Measurements from ENCODE around the gene MYBPHL. TPM values are rescaled to one million over a fixed set of nuclear protein-coding genes. Genes with fewer than 3 reads are reported as not detected.

MYBPHL gene
- total and polyA plus RNA-seq, 2 experiments from 2014 or later, result not detected

DNA sequence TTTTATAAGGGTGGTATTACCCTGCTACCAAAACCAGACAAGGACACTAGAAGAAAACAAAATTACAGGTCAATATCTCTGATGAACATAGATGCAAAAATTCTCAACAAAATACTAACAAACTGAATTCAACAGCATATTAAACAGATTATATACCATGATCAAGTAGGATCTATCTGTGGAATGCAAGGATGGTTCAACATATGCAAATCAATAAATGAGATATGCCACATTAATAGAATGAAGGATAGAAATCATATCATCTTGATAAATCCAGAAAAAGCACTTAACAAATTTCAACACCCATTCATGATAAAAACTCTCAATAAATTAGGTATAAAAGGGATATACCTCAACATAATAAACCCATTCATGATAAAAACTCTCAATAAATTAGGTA lies 24.3 kb upstream of the MYBPHL start:
- peaks cover 28% of the 10 kb centered on the region for H3K36me3 ChIP-seq (ENCODE audit: insufficient read depth)
- no peaks in the 10 kb centered on the region for H3K9me2 ChIP-seq (ENCODE audit: insufficient read depth)
- no peaks in the 10 kb centered on the region for H4K20me1 ChIP-seq (replicated peaks; ENCODE audit: insufficient read depth)
- TF ChIP-seq, protein P1, sequence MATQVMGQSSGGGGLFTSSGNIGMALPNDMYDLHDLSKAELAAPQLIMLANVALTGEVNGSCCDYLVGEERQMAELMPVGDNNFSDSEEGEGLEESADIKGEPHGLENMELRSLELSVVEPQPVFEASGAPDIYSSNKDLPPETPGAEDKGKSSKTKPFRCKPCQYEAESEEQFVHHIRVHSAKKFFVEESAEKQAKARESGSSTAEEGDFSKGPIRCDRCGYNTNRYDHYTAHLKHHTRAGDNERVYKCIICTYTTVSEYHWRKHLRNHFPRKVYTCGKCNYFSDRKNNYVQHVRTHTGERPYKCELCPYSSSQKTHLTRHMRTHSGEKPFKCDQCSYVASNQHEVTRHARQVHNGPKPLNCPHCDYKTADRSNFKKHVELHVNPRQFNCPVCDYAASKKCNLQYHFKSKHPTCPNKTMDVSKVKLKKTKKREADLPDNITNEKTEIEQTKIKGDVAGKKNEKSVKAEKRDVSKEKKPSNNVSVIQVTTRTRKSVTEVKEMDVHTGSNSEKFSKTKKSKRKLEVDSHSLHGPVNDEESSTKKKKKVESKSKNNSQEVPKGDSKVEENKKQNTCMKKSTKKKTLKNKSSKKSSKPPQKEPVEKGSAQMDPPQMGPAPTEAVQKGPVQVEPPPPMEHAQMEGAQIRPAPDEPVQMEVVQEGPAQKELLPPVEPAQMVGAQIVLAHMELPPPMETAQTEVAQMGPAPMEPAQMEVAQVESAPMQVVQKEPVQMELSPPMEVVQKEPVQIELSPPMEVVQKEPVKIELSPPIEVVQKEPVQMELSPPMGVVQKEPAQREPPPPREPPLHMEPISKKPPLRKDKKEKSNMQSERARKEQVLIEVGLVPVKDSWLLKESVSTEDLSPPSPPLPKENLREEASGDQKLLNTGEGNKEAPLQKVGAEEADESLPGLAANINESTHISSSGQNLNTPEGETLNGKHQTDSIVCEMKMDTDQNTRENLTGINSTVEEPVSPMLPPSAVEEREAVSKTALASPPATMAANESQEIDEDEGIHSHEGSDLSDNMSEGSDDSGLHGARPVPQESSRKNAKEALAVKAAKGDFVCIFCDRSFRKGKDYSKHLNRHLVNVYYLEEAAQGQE (IDR thresholded peaks at IDR 0.05; ENCODE audit: unreplicated experiment), result no peak
- TF ChIP-seq EZH2 (IDR thresholded peaks at IDR 0.05; ENCODE audit: low read depth, unreplicated experiment), result no peak
- no peak for TF ChIP-seq NANOG (IDR thresholded peaks at IDR 0.05; ENCODE audit: borderline replicate concordance)
- TF ChIP-seq JUNB (IDR thresholded peaks at IDR 0.05; ENCODE audit: unreplicated experiment), result no peak
- TF ChIP-seq, protein P2, sequence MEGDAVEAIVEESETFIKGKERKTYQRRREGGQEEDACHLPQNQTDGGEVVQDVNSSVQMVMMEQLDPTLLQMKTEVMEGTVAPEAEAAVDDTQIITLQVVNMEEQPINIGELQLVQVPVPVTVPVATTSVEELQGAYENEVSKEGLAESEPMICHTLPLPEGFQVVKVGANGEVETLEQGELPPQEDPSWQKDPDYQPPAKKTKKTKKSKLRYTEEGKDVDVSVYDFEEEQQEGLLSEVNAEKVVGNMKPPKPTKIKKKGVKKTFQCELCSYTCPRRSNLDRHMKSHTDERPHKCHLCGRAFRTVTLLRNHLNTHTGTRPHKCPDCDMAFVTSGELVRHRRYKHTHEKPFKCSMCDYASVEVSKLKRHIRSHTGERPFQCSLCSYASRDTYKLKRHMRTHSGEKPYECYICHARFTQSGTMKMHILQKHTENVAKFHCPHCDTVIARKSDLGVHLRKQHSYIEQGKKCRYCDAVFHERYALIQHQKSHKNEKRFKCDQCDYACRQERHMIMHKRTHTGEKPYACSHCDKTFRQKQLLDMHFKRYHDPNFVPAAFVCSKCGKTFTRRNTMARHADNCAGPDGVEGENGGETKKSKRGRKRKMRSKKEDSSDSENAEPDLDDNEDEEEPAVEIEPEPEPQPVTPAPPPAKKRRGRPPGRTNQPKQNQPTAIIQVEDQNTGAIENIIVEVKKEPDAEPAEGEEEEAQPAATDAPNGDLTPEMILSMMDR (conservative IDR thresholded peaks at IDR 0.05; ENCODE audit: low read depth in 2 of 2), result no peak
- no peaks in the 10 kb centered on the region for H3K79me2 ChIP-seq (replicated peaks; ENCODE audit: insufficient read depth)
- ATAC-seq, result no peak
- H3K27ac ChIP-seq (ENCODE audit: low read depth), result no peak overlapping the region
- no peak overlapping the region for H2AFZ ChIP-seq
- H3K27me3 ChIP-seq (ENCODE audit: insufficient read depth), result no peaks in the 10 kb centered on the region
- H3K36me3 Mint-ChIP-seq (ENCODE audit: low read depth), result peaks cover 67% of the 10 kb centered on the region
- no peaks in the 10 kb centered on the region for H3K4me1 Mint-ChIP-seq
- H3F3A ChIP-seq (replicated peaks; ENCODE audit: low read depth), result no peaks in the 10 kb centered on the region
- DNase-seq (ENCODE audit: low spot score), result no peak
- peaks cover 11% of the 10 kb centered on the region; the same call in 1 of the 3 replicates for H3K9me3 Mint-ChIP-seq
- no peak overlapping the region for H3K4me2 ChIP-seq
- no peaks in the 10 kb centered on the region for H3K4me1 ChIP-seq (ENCODE audit: insufficient read depth)
- H3K4me3 ChIP-seq, result no peak overlapping the region
- H3K27ac Mint-ChIP-seq, result no peak overlapping the region
- H3K27me3 Mint-ChIP-seq (ENCODE audit: insufficient read depth, low read depth, poor library complexity), result no peaks in the 10 kb centered on the region
- H3K4me3 Mint-ChIP-seq, result no peak overlapping the region

DNA sequence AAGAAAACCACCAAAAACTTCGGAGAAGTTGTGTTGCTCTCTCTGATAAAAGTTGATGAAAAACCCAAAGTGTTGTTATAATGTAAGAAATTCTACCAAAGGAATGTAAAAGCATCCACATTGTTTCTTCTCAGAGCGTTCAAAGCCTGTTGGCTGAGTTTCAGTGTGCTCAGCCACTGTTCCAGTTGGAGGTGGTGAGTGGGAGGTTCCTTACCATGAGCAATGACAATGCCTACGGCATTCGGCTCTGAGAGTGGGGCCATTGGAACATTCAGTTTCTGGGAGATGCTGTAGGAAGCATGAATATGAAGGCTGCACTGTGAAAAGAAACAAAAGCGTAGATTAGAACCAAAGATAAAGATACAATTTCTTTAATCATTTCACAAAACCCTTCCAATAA lies 20.5 kb upstream of the MYBPHL start:
- no peak overlapping the region for H3K27ac ChIP-seq (ENCODE audit: low read depth)
- H3K4me3 Mint-ChIP-seq, result no peak overlapping the region
- peaks cover 39% of the 10 kb centered on the region for H3K36me3 Mint-ChIP-seq (ENCODE audit: low read depth)
- H3K4me1 ChIP-seq (ENCODE audit: insufficient read depth), result no peaks in the 10 kb centered on the region
- H4K20me1 ChIP-seq (replicated peaks; ENCODE audit: insufficient read depth), result 0 out of 2 replicates have a peak, but pooled peaks cover 5% of the 10 kb centered on the region
- no peak overlapping the region for H2AFZ ChIP-seq
- H3K36me3 ChIP-seq (ENCODE audit: insufficient read depth), result peaks cover 35% of the 10 kb centered on the region
- DNase-seq (ENCODE audit: low spot score), result no peak
- H3K9me2 ChIP-seq (ENCODE audit: insufficient read depth), result no peaks in the 10 kb centered on the region
- peaks cover 8% of the 10 kb centered on the region; the same call in 1 of the 3 replicates for H3K9me3 Mint-ChIP-seq
- no peaks in the 10 kb centered on the region for H3K27me3 ChIP-seq (ENCODE audit: insufficient read depth)
- H3K79me2 ChIP-seq (replicated peaks; ENCODE audit: insufficient read depth), result no peaks in the 10 kb centered on the region
- no peak overlapping the region for H3K4me2 ChIP-seq
- ATAC-seq, result no peak
- no peaks in the 10 kb centered on the region for H3K4me1 Mint-ChIP-seq
- no peaks in the 10 kb centered on the region for H3K27me3 Mint-ChIP-seq (ENCODE audit: insufficient read depth, low read depth, poor library complexity)
- H3F3A ChIP-seq (replicated peaks; ENCODE audit: low read depth), result no peaks in the 10 kb centered on the region
- no peak overlapping the region for H3K4me3 ChIP-seq
- no peak overlapping the region for H3K27ac Mint-ChIP-seq
- TF ChIP-seq POLR2AphosphoS5 (IDR thresholded peaks at IDR 0.05; ENCODE audit: low read depth) (no peak), ZNF331 (CRISPR knock-in tag; IDR thresholded peaks at IDR 0.05; ENCODE audit: low read depth) (no peak), ZNF114 (CRISPR knock-in tag; IDR thresholded peaks at IDR 0.05) (no peak), EZH2phosphoT487 (IDR thresholded peaks at IDR 0.05; ENCODE audit: unreplicated experiment) (no peak), STAT1 (IDR thresholded peaks at IDR 0.05; ENCODE audit: unreplicated experiment) (no peak)
- TF ChIP-seq, protein P3, sequence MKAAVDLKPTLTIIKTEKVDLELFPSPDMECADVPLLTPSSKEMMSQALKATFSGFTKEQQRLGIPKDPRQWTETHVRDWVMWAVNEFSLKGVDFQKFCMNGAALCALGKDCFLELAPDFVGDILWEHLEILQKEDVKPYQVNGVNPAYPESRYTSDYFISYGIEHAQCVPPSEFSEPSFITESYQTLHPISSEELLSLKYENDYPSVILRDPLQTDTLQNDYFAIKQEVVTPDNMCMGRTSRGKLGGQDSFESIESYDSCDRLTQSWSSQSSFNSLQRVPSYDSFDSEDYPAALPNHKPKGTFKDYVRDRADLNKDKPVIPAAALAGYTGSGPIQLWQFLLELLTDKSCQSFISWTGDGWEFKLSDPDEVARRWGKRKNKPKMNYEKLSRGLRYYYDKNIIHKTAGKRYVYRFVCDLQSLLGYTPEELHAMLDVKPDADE (IDR thresholded peaks at IDR 0.05), result no peak
- TF ChIP-seq, protein P2 (conservative IDR thresholded peaks at IDR 0.05; ENCODE audit: low read depth in 2 of 2), result no peak

Measured in GM23338 (cell line).